ENCODE measurements around the gene LGALSL. TPM values are rescaled to one million over a fixed set of nuclear protein-coding genes. Genes with fewer than 3 reads are reported as not detected.

LGALSL gene
- total RNA-seq, 4 donors from 2014 or later, result 13.1 to 30.7 (median 18.1) TPM

GRCh38 chr2:64408031-64408430, 45.9 kb upstream of the LGALSL start:
- intact Hi-C loops (cut with DNase I; ENCODE audit: low total_unique reads) (no loop called here), in situ Hi-C loops (cut with MboI; ENCODE audit: low pct_ligation_motif_present in 1 of 4, low pct_unique_long_range_greater_than_20kb in 1 of 4, low sequenced_read_pairs in 3 of 4) (no loop called here)
- H3K9me3 ChIP-seq, result no peaks in the 10 kb centered on the region
- H3K4me3 ChIP-seq, result no peak overlapping the region
- 82% methylated on average over 3 of the region's 3 CpGs; no CpG with 5 or more reads in 1 of the 2 donors for WGBS, 2 donors (ENCODE audit: low coverage in 1 of 2)
- peaks cover 31 to 42% (median 39%) of the 10 kb centered on the region in 4 donors for H3K4me1 ChIP-seq
- TF ChIP-seq POLR2A (IDR thresholded peaks at IDR 0.05), result no peak
- no peak for TF ChIP-seq CTCF (IDR thresholded peaks at IDR 0.05)
- TF ChIP-seq POLR2AphosphoS5 (IDR thresholded peaks at IDR 0.05), result no peak
- no peak for TF ChIP-seq EP300 (IDR thresholded peaks at IDR 0.05; ENCODE audit: low read depth)
- no peak overlapping the region for H3K27ac ChIP-seq
- no peak for DNase-seq
- H3K27me3 ChIP-seq, result no peaks in the 10 kb centered on the region
- no peaks in the 10 kb centered on the region for H3K36me3 ChIP-seq

GRCh38 chr2:64410671-64411070, 43.3 kb upstream of the LGALSL start:
- intact Hi-C loops (cut with DNase I; ENCODE audit: low total_unique reads), result loop anchor here (1.0 kb wide), 1 partner anchor 24 kb away; no protein-coding TSS in a partner anchor

GRCh38 chr2:64412671-64413070, 41.3 kb upstream of the LGALSL start:
- intact Hi-C loops (cut with DNase I; ENCODE audit: low total_unique reads), result no loop called here
- Histone ChIP-seq H3K27me3 (no peaks in the 10 kb centered on the region), H3K36me3 (no peaks in the 10 kb centered on the region), H3K4me3 (no peak overlapping the region), H3K4me1 (peaks cover 0 to 7% (median 3%) of the 10 kb centered on the region in 4 donors), H3K27ac (no peak overlapping the region), H3K9me3 (no peaks in the 10 kb centered on the region)
- no peak for TF ChIP-seq POLR2A (IDR thresholded peaks at IDR 0.05)
- no peak for TF ChIP-seq EP300 (IDR thresholded peaks at IDR 0.05; ENCODE audit: low read depth)
- in situ Hi-C loops (cut with MboI; ENCODE audit: low pct_ligation_motif_present in 1 of 4, low pct_unique_long_range_greater_than_20kb in 1 of 4, low sequenced_read_pairs in 3 of 4), result no loop called here
- WGBS, 2 donors (ENCODE audit: low coverage in 1 of 2), result 94 to 97% methylated on average over 4 of the region's 4 CpGs
- no peak for DNase-seq

More at GRCh38 chr2:64410671-64411070, 43.3 kb upstream of the LGALSL start:
- 57% methylated on average over 1 of the region's 1 CpG; no CpG with 5 or more reads in 1 of the 2 donors for WGBS, 2 donors (ENCODE audit: low coverage in 1 of 2)
- no peak overlapping the region for H3K27ac ChIP-seq
- no peaks in the 10 kb centered on the region for H3K9me3 ChIP-seq
- H3K27me3 ChIP-seq, result no peaks in the 10 kb centered on the region
- DNase-seq, result no peak
- H3K36me3 ChIP-seq, result no peaks in the 10 kb centered on the region
- TF ChIP-seq CTCF (IDR thresholded peaks at IDR 0.05), result no peak
- TF ChIP-seq POLR2AphosphoS5 (IDR thresholded peaks at IDR 0.05), result no peak
- TF ChIP-seq EP300 (IDR thresholded peaks at IDR 0.05; ENCODE audit: low read depth), result no peak
- TF ChIP-seq POLR2A (IDR thresholded peaks at IDR 0.05), result no peak
- in situ Hi-C loops (cut with MboI; ENCODE audit: low pct_ligation_motif_present in 1 of 4, low pct_unique_long_range_greater_than_20kb in 1 of 4, low sequenced_read_pairs in 3 of 4), result no loop called here
- H3K4me1 ChIP-seq, result peaks cover 5 to 22% (median 16%) of the 10 kb centered on the region in 4 donors
- no peak overlapping the region for H3K4me3 ChIP-seq

GRCh38 chr2:64414736-64415435, 39.1 kb upstream of the LGALSL start:
- H3K4me1 ChIP-seq, result peaks cover 0 to 7% (median 3%) of the 10 kb centered on the region in 4 donors
- H3K4me3 ChIP-seq, result no peak overlapping the region
- DNase-seq, result no peak
- no peaks in the 10 kb centered on the region for H3K9me3 ChIP-seq
- H3K27ac ChIP-seq, result no peak overlapping the region
- in situ Hi-C loops (cut with MboI; ENCODE audit: low pct_ligation_motif_present in 1 of 4, low pct_unique_long_range_greater_than_20kb in 1 of 4, low sequenced_read_pairs in 3 of 4) (no loop called here), intact Hi-C loops (cut with DNase I; ENCODE audit: low total_unique reads) (loop anchor here (5.0 kb wide), 1 partner anchor 1778 kb away; no protein-coding TSS in a partner anchor)
- H3K27me3 ChIP-seq, result no peaks in the 10 kb centered on the region
- H3K36me3 ChIP-seq, result no peaks in the 10 kb centered on the region
- 80 to 87% methylated on average over 3 to 7 of the region's 7 CpGs for WGBS, 2 donors (ENCODE audit: low coverage in 1 of 2)
- TF ChIP-seq CTCF (IDR thresholded peaks at IDR 0.05) (no peak), EP300 (IDR thresholded peaks at IDR 0.05; ENCODE audit: low read depth) (no peak), POLR2AphosphoS5 (IDR thresholded peaks at IDR 0.05) (no peak), POLR2A (IDR thresholded peaks at IDR 0.05) (no peak)

Data from transverse colon (tissue), 4 donors.